Esophagus (tissue), 2 donors: Measurements from ENCODE around the gene POLK. TPM values are rescaled to one million over a fixed set of nuclear protein-coding genes. Genes with fewer than 3 reads are reported as not detected.

Experiments
- H3K27ac ChIP-seq, 2 donors: one replicate each; pipeline ENCODE4 v1.5.1; 2013; ENCODE audit warnings: low read depth in 2 of 2, mild to moderate bottlenecking in 2 of 2, inconsistent platforms in 1 of 2, low read length in 1 of 2, moderate library complexity in 1 of 2
- H3K27me3 ChIP-seq, 2 donors: one replicate each; pipeline ENCODE4 v1.6.1; 2013; ENCODE audit warnings: low read length in 2 of 2, control low read depth in 1 of 2, mild to moderate bottlenecking in 1 of 2; ENCODE audit not compliant: insufficient read depth in 2 of 2, control insufficient read depth in 1 of 2
- H3K36me3 ChIP-seq, 2 donors: one replicate each; pipeline ENCODE4 v1.6.1; 2013; ENCODE audit warnings: low read length in 1 of 2; ENCODE audit not compliant: control insufficient read depth in 2 of 2, insufficient read depth in 2 of 2
- H3K4me1 ChIP-seq, 2 donors: one replicate each; pipeline ENCODE4 v1.6.1; 2013; ENCODE audit warnings: low read length in 1 of 2; ENCODE audit not compliant: control insufficient read depth in 2 of 2, insufficient read depth in 2 of 2
- H3K4me3 ChIP-seq, 2 donors: one replicate each; pipeline ENCODE4 v1.5.1; 2013; ENCODE audit warnings: low read length in 2 of 2, mild to moderate bottlenecking in 2 of 2, low read depth in 1 of 2, moderate library complexity in 1 of 2
- H3K9me3 ChIP-seq, 2 donors: one replicate each; pipeline ENCODE4 v1.6.1; 2013; ENCODE audit warnings: mild to moderate bottlenecking in 2 of 2, low read depth in 1 of 2, low read length in 1 of 2, moderate library complexity in 1 of 2; ENCODE audit not compliant: control insufficient read depth in 2 of 2, insufficient read depth in 1 of 2
- WGBS, 2 donors: extraction: QIAGEN DNeasy Blood & Tissue Kit; methylation state at CpG; one replicate each; pipeline ENCODE4 v1.1.7; 2013; 5-methylcytosine and 5-hydroxymethylcytosine counted together
- polyA plus RNA-seq, 2 donors: library from polyadenylated mRNA; stranded (reverse); fragments of 200-250 nt; gene quantifications; one replicate each; pipeline ENCODE4 v1.2.3, GENCODE V29; 2013
- donor health status: healthy with polysubstance abuse.
- donor health status: Bipolar disorder and iron deficiency.

The POLK gene
- 1 to 10 TPM; 3.2 to 3.5 TPM for polyA plus RNA-seq

- Histone ChIP-seq H3K27me3 (no peaks in the 10 kb centered on the region), H3K4me3 (peak within 1 kb of the TSS; percentile 85 to 99), H3K36me3 (no peaks in the 10 kb centered on the region), H3K4me1 (no peaks in the 10 kb centered on the region), H3K9me3 (no peaks in the 10 kb centered on the region), H3K27ac (peak within 1 kb of the TSS; percentile 93 to 96)
- 1% methylated on average over 65 to 71 of the region's 71 CpGs for WGBS, 2 donors
These were observed at the start of gene POLK, which contains the start of gene CERT1 for GRCh38 chr5:75511435-75512382. POLK (plus strand) TSS chr5:75511891. CERT1 (minus strand) TSS chr5:75511629; CDS start chr5:75511207, 422 bp downstream.

GRCh38 chr5:75463726-75464125 lies 48.0 kb upstream of the POLK start:
- Histone ChIP-seq H3K4me1 (peaks cover 0 to 3% of the 10 kb centered on the region in 2 donors), H3K9me3 (peaks cover 0 to 3% of the 10 kb centered on the region in 2 donors), H3K27me3 (no peaks in the 10 kb centered on the region), H3K36me3 (peaks cover 0 to 3% of the 10 kb centered on the region in 2 donors), H3K27ac (peak overlapping the region in 1 of 2 donors; percentile 30), H3K4me3 (no peak overlapping the region)
- WGBS, 2 donors: 83 to 89% methylated on average over 2 of the region's 2 CpGs

- H3K27ac ChIP-seq: no peak overlapping the region
- H3K27me3 ChIP-seq: no peaks in the 10 kb centered on the region
- H3K9me3 ChIP-seq: peaks cover 0 to 3% of the 10 kb centered on the region in 2 donors
- peaks cover 0 to 3% of the 10 kb centered on the region in 2 donors for H3K4me1 ChIP-seq
- H3K36me3 ChIP-seq: peaks cover 0 to 3% of the 10 kb centered on the region in 2 donors
- 83 to 86% methylated on average over 1 of the region's 1 CpG for WGBS, 2 donors
- no peak overlapping the region for H3K4me3 ChIP-seq
These were observed 46.2 kb upstream of the POLK start for GRCh38 chr5:75465480-75465879.

- no peaks in the 10 kb centered on the region for H3K27me3 ChIP-seq
- 80 to 90% methylated on average over 6 of the region's 6 CpGs for WGBS, 2 donors
These were observed 45.5 kb upstream of the POLK start for GRCh38 chr5:75466006-75466716.

GRCh38 chr5:75468593-75468992 lies 43.1 kb upstream of the POLK start:
- 98% methylated on average over 2 of the region's 2 CpGs for WGBS, 2 donors
- Histone ChIP-seq H3K36me3 (no peaks in the 10 kb centered on the region), H3K27ac (no peak overlapping the region), H3K4me3 (peak overlapping the region in 1 of 2 donors; percentile 9), H3K27me3 (no peaks in the 10 kb centered on the region), H3K4me1 (no peaks in the 10 kb centered on the region), H3K9me3 (peaks cover 0 to 3% of the 10 kb centered on the region in 2 donors)

More at GRCh38 chr5:75466006-75466716, 45.5 kb upstream of the POLK start:
- H3K27ac ChIP-seq: no peak overlapping the region
- no peak overlapping the region for H3K4me3 ChIP-seq
- H3K9me3 ChIP-seq: peaks cover 0 to 3% of the 10 kb centered on the region in 2 donors
- peaks cover 0 to under 1% of the 10 kb centered on the region in 2 donors for H3K4me1 ChIP-seq
- H3K36me3 ChIP-seq: peaks cover 0 to 3% of the 10 kb centered on the region in 2 donors

GRCh38 chr5:75469017-75469416 lies 42.7 kb upstream of the POLK start:
- Histone ChIP-seq H3K9me3 (peaks cover 0 to 3% of the 10 kb centered on the region in 2 donors), H3K27me3 (no peaks in the 10 kb centered on the region), H3K36me3 (no peaks in the 10 kb centered on the region), H3K4me3 (no peak overlapping the region), H3K27ac (no peak overlapping the region), H3K4me1 (no peaks in the 10 kb centered on the region)
- 93 to 97% methylated on average over 1 of the region's 1 CpG for WGBS, 2 donors

- Histone ChIP-seq H3K4me1 (no peaks in the 10 kb centered on the region), H3K27ac (no peak overlapping the region), H3K36me3 (no peaks in the 10 kb centered on the region), H3K9me3 (peaks cover 0 to 3% of the 10 kb centered on the region in 2 donors), H3K4me3 (no peak overlapping the region), H3K27me3 (no peaks in the 10 kb centered on the region)
- 96 to 99% methylated on average over 2 of the region's 2 CpGs for WGBS, 2 donors
These were observed 40.5 kb upstream of the POLK start for GRCh38 chr5:75471193-75471592.

GRCh38 chr5:75472973-75473372 lies 38.7 kb upstream of the POLK start:
- peaks cover 0 to 3% of the 10 kb centered on the region in 2 donors for H3K9me3 ChIP-seq
- no peak overlapping the region for H3K4me3 ChIP-seq
- no peaks in the 10 kb centered on the region for H3K27me3 ChIP-seq
- H3K27ac ChIP-seq: no peak overlapping the region
- 100% methylated on average over 1 of the region's 1 CpG for WGBS, 2 donors
- H3K36me3 ChIP-seq: no peaks in the 10 kb centered on the region
- no peaks in the 10 kb centered on the region for H3K4me1 ChIP-seq

- no peak overlapping the region for H3K27ac ChIP-seq
- no peak overlapping the region for H3K4me3 ChIP-seq
- H3K36me3 ChIP-seq: no peaks in the 10 kb centered on the region
- H3K9me3 ChIP-seq: peaks cover 0 to 2% of the 10 kb centered on the region in 2 donors
- no peaks in the 10 kb centered on the region for H3K27me3 ChIP-seq
- H3K4me1 ChIP-seq: no peaks in the 10 kb centered on the region
- 75 to 81% methylated on average over 2 of the region's 2 CpGs for WGBS, 2 donors
These were observed 38.2 kb upstream of the POLK start for GRCh38 chr5:75473463-75473862.
